GM12864 (cell line): Measurements from ENCODE around the gene ATP5F1A.
A peak's percentile ranks its signal among the peaks of the same experiment; 100 is the strongest.
"Not testable (repeated sequence)": the region's sequence is repeated elsewhere in the genome, so short reads cannot be mapped to it uniquely, and the experiment has no call there.

Source experiments
- DNase-seq: peaks from one replicate; pipeline ENCODE4 v3.0.0-alpha.2; 2011; ENCODE audit warnings: low read depth
- H3K4me3 ChIP-seq: 2 replicates; pipeline ENCODE4 v1.5.1; 2011; ENCODE audit warnings: mild to moderate bottlenecking, low read depth, low read length, control low read depth
- CTCF ChIP-seq: IDR thresholded peaks from 2 replicates; pipeline ENCODE4 v1.5.1; 2011; ENCODE audit warnings: low read depth, mild to moderate bottlenecking, moderate library complexity, low read length, control low read depth, inconsistent platforms; ENCODE audit errors: missing control alignments

Gene ATP5F1A

GRCh38 chr18:46097801-46098615 is at the start of gene ATP5F1A:
Gene ATP5F1A (minus strand): TSS chr18:46098296. CDS start chr18:46098231, 65 bp downstream.
- TF ChIP-seq CTCF, result no peak
- peak within 1 kb of the TSS; percentile 90 for H3K4me3 ChIP-seq
- peak; percentile 65 for DNase-seq

GRCh38 chr18:46141199-46141598 is 43.1 kb upstream of the ATP5F1A start:
- H3K4me3 ChIP-seq, result no peak overlapping the region
- DNase-seq, result no peak
- TF ChIP-seq CTCF, result no peak

DNA sequence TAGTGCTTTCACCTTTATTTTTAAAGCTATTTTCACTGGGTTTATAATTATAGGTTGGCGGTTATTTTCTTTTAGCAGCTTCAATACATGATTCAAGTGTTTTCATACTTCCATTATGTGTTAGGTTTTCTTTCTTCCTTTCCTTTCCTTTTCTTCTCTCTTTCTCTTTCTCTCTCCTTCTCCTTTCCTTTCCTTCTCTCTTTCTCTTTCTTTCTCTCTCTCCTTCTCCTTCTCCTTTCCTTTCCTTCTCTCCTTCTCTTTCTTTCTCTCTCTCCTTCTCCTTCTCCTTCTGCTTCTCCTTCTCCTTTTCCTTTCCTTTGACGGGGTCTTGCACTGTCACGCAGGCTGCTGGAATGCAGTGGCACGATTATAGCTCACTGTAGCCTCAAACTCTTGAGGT is 42.1 kb upstream of the ATP5F1A start:
- H3K4me3 ChIP-seq, result no peak overlapping the region
- TF ChIP-seq CTCF, result no peak
- no peak for DNase-seq

- DNase-seq, result no peak
- no peak overlapping the region for H3K4me3 ChIP-seq
- TF ChIP-seq CTCF, result no peak
These were observed 37.0 kb upstream of the ATP5F1A start for GRCh38 chr18:46134920-46135675.

GRCh38 chr18:46133534-46133933 is 35.4 kb upstream of the ATP5F1A start:
- DNase-seq, result no peak
- no peak overlapping the region for H3K4me3 ChIP-seq
- TF ChIP-seq CTCF, result no peak

- H3K4me3 ChIP-seq, DNase-seq: not testable (repeated sequence)
These were observed 32.5 kb upstream of the ATP5F1A start for GRCh38 chr18:46130549-46130948.

GRCh38 chr18:46130061-46130460 is 32.0 kb upstream of the ATP5F1A start:
- DNase-seq, result no peak
- no peak overlapping the region for H3K4me3 ChIP-seq
- no peak for TF ChIP-seq CTCF

- H3K4me3 ChIP-seq, DNase-seq: not testable (repeated sequence)
These were observed 28.5 kb upstream of the ATP5F1A start for GRCh38 chr18:46126625-46127024.
